CD4-positive, alpha-beta T cell treated with Interleukin-12 subunit alpha and Interleukin-12 subunit beta, for 1 hour (primary cell): ENCODE measurements around the gene KCNK3.

Experiments used
- DNase-seq: peaks from one replicate; pipeline ENCODE4 v3.0.0-alpha.2; 2020

KCNK3 gene

GRCh38 chr2:26666671-26667070 is 25.9 kb upstream of the KCNK3 start:
- no peak for DNase-seq

GRCh38 chr2:26668041-26668440 is 24.5 kb upstream of the KCNK3 start:
- DNase-seq = no peak

GRCh38 chr2:26668856-26669750 is 23.4 kb upstream of the KCNK3 start:
- no peak for DNase-seq

- DNase-seq = no peak
Measured at GRCh38 chr2:26670171-26670570, 22.4 kb upstream of the KCNK3 start.

- no peak for DNase-seq
Measured at GRCh38 chr2:26670931-26671460, 21.5 kb upstream of the KCNK3 start.

GRCh38 chr2:26671691-26672090 is 20.8 kb upstream of the KCNK3 start:
- DNase-seq = no peak

GRCh38 chr2:26672112-26672817 is 20.3 kb upstream of the KCNK3 start:
- DNase-seq = no peak

GRCh38 chr2:26672818-26673393 is 19.6 kb upstream of the KCNK3 start:
- DNase-seq = no peak

- no peak for DNase-seq
Measured at GRCh38 chr2:26674002-26674751, 18.3 kb upstream of the KCNK3 start.

- no peak for DNase-seq
Measured at GRCh38 chr2:26674771-26675170, 17.8 kb upstream of the KCNK3 start.

GRCh38 chr2:26675651-26676255 is 16.8 kb upstream of the KCNK3 start:
- no peak for DNase-seq

GRCh38 chr2:26678035-26678434 is 14.5 kb upstream of the KCNK3 start:
- DNase-seq = no peak

- DNase-seq = no peak
Measured at GRCh38 chr2:26679867-26680266, 12.7 kb upstream of the KCNK3 start.

- no peak for DNase-seq
Measured at GRCh38 chr2:26681656-26682055, 10.9 kb upstream of the KCNK3 start.

GRCh38 chr2:26682155-26682554 is 10.4 kb upstream of the KCNK3 start:
- no peak for DNase-seq

- no peak for DNase-seq
Measured at GRCh38 chr2:26683583-26683982, 8.9 kb upstream of the KCNK3 start.

- no peak for DNase-seq
Measured at GRCh38 chr2:26685341-26685740, 7.2 kb upstream of the KCNK3 start.

- no peak for DNase-seq
Measured at GRCh38 chr2:26685989-26686839, 6.3 kb upstream of the KCNK3 start.

GRCh38 chr2:26687328-26687727 is 5.2 kb upstream of the KCNK3 start:
- no peak for DNase-seq

- DNase-seq = no peak
Measured at GRCh38 chr2:26687801-26688200, 4.7 kb upstream of the KCNK3 start.

GRCh38 chr2:26691161-26691560 is 1.4 kb upstream of the KCNK3 start:
- DNase-seq = no peak
